Muscle layer of duodenum (tissue), 2 donors: Measurements from ENCODE around the gene NGF.

ENCODE experiments used
- H3K27ac ChIP-seq: one replicate; pipeline ENCODE4 v1.7.0; 2013; ENCODE audit warnings: mild to moderate bottlenecking, low read length
- H3K27me3 ChIP-seq: one replicate; pipeline ENCODE4 v1.7.0; 2013; ENCODE audit warnings: low read depth, mild to moderate bottlenecking, control low read depth, low read length
- H3K36me3 ChIP-seq, 2 donors: one replicate each; pipeline ENCODE4 v1.7.0; 2013; ENCODE audit warnings: low read length in 2 of 2, control low read depth in 1 of 2, mild to moderate bottlenecking in 1 of 2; ENCODE audit not compliant: insufficient read depth in 2 of 2, control insufficient read depth in 1 of 2
- H3K4me1 ChIP-seq, 2 donors: one replicate each; pipeline ENCODE4 v1.7.0; 2013; ENCODE audit warnings: low read length in 2 of 2, mild to moderate bottlenecking in 2 of 2, control low read depth in 1 of 2, moderate library complexity in 1 of 2; ENCODE audit not compliant: insufficient read depth in 2 of 2, control insufficient read depth in 1 of 2
- H3K4me3 ChIP-seq, 2 donors: one replicate each; pipeline ENCODE4 v1.7.0; 2013; ENCODE audit warnings: low read length in 2 of 2, low read depth in 1 of 2, mild to moderate bottlenecking in 1 of 2
- H3K9me3 ChIP-seq, 2 donors: one replicate each; pipeline ENCODE4 v1.7.0; 2013; ENCODE audit warnings: low read length in 2 of 2, control low read depth in 1 of 2, mild to moderate bottlenecking in 1 of 2; ENCODE audit not compliant: control insufficient read depth in 1 of 2
- donor health status: healthy.

NGF gene

GRCh38 chr1:115251340-115251748 is 86.7 kb downstream of the NGF start:
- Histone ChIP-seq H3K9me3 (no peaks in the 10 kb centered on the region), H3K4me3 (no peak overlapping the region), H3K36me3 (no peaks in the 10 kb centered on the region), H3K4me1 (peaks cover 0 to 4% of the 10 kb centered on the region in 2 donors), H3K27me3 (no peaks in the 10 kb centered on the region), H3K27ac (no peak overlapping the region)

DNA sequence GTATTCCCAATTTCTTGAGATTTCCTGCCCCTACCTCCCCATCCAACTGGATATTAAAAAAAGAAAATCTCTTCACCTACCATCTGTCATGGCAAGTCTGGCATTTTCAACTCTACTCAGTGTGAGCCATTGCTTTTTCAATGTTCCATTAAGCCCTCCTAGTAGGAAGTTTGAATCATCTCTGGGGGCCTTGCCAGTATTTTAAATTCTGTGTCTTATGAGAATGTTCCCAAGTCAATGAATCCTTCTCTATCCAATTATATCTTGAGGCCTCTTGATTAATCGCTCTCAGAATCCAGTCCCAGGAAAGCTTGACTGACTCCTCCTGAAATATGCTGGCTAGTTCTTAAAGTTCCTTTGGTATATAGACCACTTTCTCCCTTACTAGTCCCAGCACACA is 91.5 kb downstream of the NGF start:
- Histone ChIP-seq H3K9me3 (no peaks in the 10 kb centered on the region), H3K36me3 (no peaks in the 10 kb centered on the region), H3K4me1 (no peaks in the 10 kb centered on the region), H3K4me3 (no peak overlapping the region), H3K27me3 (no peaks in the 10 kb centered on the region), H3K27ac (no peak overlapping the region)

- Histone ChIP-seq H3K9me3 (no peaks in the 10 kb centered on the region), H3K4me1 (no peaks in the 10 kb centered on the region), H3K36me3 (no peaks in the 10 kb centered on the region), H3K27me3 (no peaks in the 10 kb centered on the region), H3K27ac (no peak overlapping the region), H3K4me3 (no peak overlapping the region)
Measured at GRCh38 chr1:115245227-115245626, 92.8 kb downstream of the NGF start.

DNA sequence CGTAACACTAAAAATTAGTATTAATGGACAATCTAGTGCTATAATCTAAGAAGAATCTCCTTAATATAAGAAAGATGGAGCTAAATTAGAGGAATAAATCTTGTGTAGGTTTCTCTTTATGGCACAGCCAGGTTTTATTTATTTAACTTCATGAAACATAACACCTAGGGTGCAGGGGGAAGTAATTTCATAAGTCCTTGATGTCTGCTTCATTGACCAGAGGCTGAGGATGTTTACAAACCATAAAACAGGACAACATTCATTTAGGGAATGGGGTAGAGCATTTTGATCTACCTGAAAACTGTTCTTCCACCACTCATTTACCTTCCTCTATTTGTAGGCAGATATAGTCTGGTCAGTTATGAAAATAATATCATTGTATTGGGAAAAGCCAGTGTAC is 95.5 kb downstream of the NGF start:
- Histone ChIP-seq H3K27me3 (no peaks in the 10 kb centered on the region), H3K36me3 (no peaks in the 10 kb centered on the region), H3K4me1 (no peaks in the 10 kb centered on the region), H3K9me3 (no peaks in the 10 kb centered on the region), H3K27ac (no peak overlapping the region), H3K4me3 (no peak overlapping the region)

- H3K27me3 ChIP-seq, result no peaks in the 10 kb centered on the region
- H3K4me3 ChIP-seq, result no peak overlapping the region
- no peaks in the 10 kb centered on the region for H3K9me3 ChIP-seq
- H3K36me3 ChIP-seq, result no peaks in the 10 kb centered on the region
- H3K4me1 ChIP-seq, result no peaks in the 10 kb centered on the region
- no peak overlapping the region for H3K27ac ChIP-seq
Measured at GRCh38 chr1:115241309-115241708, 96.7 kb downstream of the NGF start.

GRCh38 chr1:115240297-115240696 is 97.8 kb downstream of the NGF start:
- Histone ChIP-seq H3K4me1 (no peaks in the 10 kb centered on the region), H3K36me3 (no peaks in the 10 kb centered on the region), H3K4me3 (no peak overlapping the region), H3K27me3 (no peaks in the 10 kb centered on the region), H3K27ac (no peak overlapping the region), H3K9me3 (no peaks in the 10 kb centered on the region)

- no peaks in the 10 kb centered on the region for H3K36me3 ChIP-seq
- no peak overlapping the region for H3K4me3 ChIP-seq
- H3K4me1 ChIP-seq, result no peaks in the 10 kb centered on the region
- no peaks in the 10 kb centered on the region for H3K9me3 ChIP-seq
- H3K27me3 ChIP-seq, result no peaks in the 10 kb centered on the region
- H3K27ac ChIP-seq, result no peak overlapping the region
Measured at GRCh38 chr1:115239426-115239825, 98.6 kb downstream of the NGF start.

GRCh38 chr1:115239148-115239422 is 99.0 kb downstream of the NGF start:
- no peaks in the 10 kb centered on the region for H3K9me3 ChIP-seq
- H3K4me3 ChIP-seq, result no peak overlapping the region
- no peak overlapping the region for H3K27ac ChIP-seq
- H3K36me3 ChIP-seq, result no peaks in the 10 kb centered on the region
- H3K4me1 ChIP-seq, result no peaks in the 10 kb centered on the region
- no peaks in the 10 kb centered on the region for H3K27me3 ChIP-seq

- Histone ChIP-seq H3K27me3 (no peaks in the 10 kb centered on the region), H3K4me3 (no peak overlapping the region), H3K4me1 (no peaks in the 10 kb centered on the region), H3K27ac (no peak overlapping the region), H3K9me3 (no peaks in the 10 kb centered on the region), H3K36me3 (no peaks in the 10 kb centered on the region)
Measured at GRCh38 chr1:115238336-115239147, 99.5 kb downstream of the NGF start.

- no peak overlapping the region for H3K4me3 ChIP-seq
- H3K4me1 ChIP-seq, result no peaks in the 10 kb centered on the region
- H3K36me3 ChIP-seq, result no peaks in the 10 kb centered on the region
- H3K27me3 ChIP-seq, result no peaks in the 10 kb centered on the region
- H3K9me3 ChIP-seq, result no peaks in the 10 kb centered on the region
- no peak overlapping the region for H3K27ac ChIP-seq
Measured at GRCh38 chr1:115237507-115237906, 100.5 kb downstream of the NGF start.

DNA sequence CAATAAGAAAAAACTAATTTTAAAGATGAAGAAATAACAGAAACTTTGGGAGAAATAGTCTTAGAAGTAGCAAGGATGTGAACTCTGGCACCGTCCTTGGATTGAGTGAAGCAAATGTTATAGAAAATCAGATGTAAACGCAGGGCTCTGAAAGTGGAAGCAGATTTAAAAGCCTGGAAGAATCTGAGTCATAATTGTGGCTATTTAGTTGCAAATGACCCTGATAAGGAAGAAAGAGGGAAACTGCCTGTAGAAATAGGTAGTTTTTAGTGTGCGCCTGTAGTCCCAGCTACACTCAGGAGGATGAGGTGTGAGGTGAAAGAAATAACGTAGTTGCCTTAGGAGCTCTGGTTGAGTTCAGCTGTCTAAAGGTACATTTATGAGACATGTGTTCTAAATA is 101.0 kb downstream of the NGF start:
- Histone ChIP-seq H3K4me1 (no peaks in the 10 kb centered on the region), H3K9me3 (no peaks in the 10 kb centered on the region), H3K27me3 (no peaks in the 10 kb centered on the region), H3K27ac (no peak overlapping the region), H3K36me3 (no peaks in the 10 kb centered on the region), H3K4me3 (no peak overlapping the region)
